CD14-positive monocyte (primary cell): Measurements from ENCODE around the gene HSP90AA1. TPM values are rescaled to one million over a fixed set of nuclear protein-coding genes. Genes with fewer than 3 reads are reported as not detected.

ENCODE experiments used
- DNase-seq, 3 donors: peaks; one replicate each; pipeline ENCODE4 v3.0.0-alpha.2; 2011 to 2022
- H2AFZ ChIP-seq: 2 replicates; pipeline ENCODE4 v1.6.0; 2012; ENCODE audit warnings: mild to moderate bottlenecking, low read depth, low read length, inconsistent platforms; ENCODE audit not compliant: insufficient read depth, poor library complexity, severe bottlenecking
- H3K27ac ChIP-seq, 2 donors: 1 replicate in 1 of 2; 2 replicates in 1 of 2; pipeline ENCODE4 v1.5.1; 2012 to 2013; ENCODE audit warnings: low read length in 2 of 2, control low read depth in 1 of 2, inconsistent platforms in 1 of 2, low read depth in 1 of 2, mild to moderate bottlenecking in 1 of 2
- H3K27me3 ChIP-seq, 2 donors: one replicate each; pipeline versions ENCODE4 v1.6.0 to v1.6.1; 2011 to 2013; ENCODE audit warnings: low read length in 2 of 2; ENCODE audit not compliant: control insufficient read depth in 2 of 2, insufficient read depth in 2 of 2
- H3K36me3 ChIP-seq, 2 donors: replicated peaks in 1 of 2; 1 replicate in 1 of 2; 2 replicates in 1 of 2; pipeline versions ENCODE4 v1.5.1 to v1.6.1; 2012 to 2013; ENCODE audit warnings: low read length in 2 of 2, control low read depth in 1 of 2, inconsistent platforms in 1 of 2, mild to moderate bottlenecking in 1 of 2; ENCODE audit not compliant: insufficient read depth in 2 of 2, control insufficient read depth in 1 of 2
- H3K4me1 ChIP-seq, 2 donors: 1 replicate in 1 of 2; 2 replicates in 1 of 2; pipeline versions ENCODE4 v1.5.1 to v1.6.1; 2012 to 2013; ENCODE audit warnings: low read length in 2 of 2, control low read depth in 1 of 2, inconsistent platforms in 1 of 2, mild to moderate bottlenecking in 1 of 2, moderate library complexity in 1 of 2; ENCODE audit not compliant: insufficient read depth in 2 of 2, control insufficient read depth in 1 of 2
- H3K4me2 ChIP-seq: replicated peaks from 2 replicates; pipeline ENCODE3; 2012; ENCODE audit warnings: low read length, moderate library complexity, mild to moderate bottlenecking; ENCODE audit not compliant: poor library complexity, severe bottlenecking; ENCODE audit errors: extremely low read depth
- H3K4me3 ChIP-seq, 3 experiments: fragments of 200-600 bp in 1 of 3; sonication (generic) in 1 of 3; replicated peaks in 1 of 3; 1 replicate in 2 of 3; 2 replicates in 1 of 3; pipeline ENCODE4 v1.5.1; 2011 to 2013; ENCODE audit warnings: low read length in 3 of 3, mild to moderate bottlenecking in 3 of 3, control low read depth in 2 of 3, low read depth in 2 of 3, inconsistent platforms in 1 of 3, moderate library complexity in 1 of 3
- H3K79me2 ChIP-seq: 2 replicates; pipeline ENCODE4 v1.6.0; 2012; ENCODE audit warnings: mild to moderate bottlenecking, control low read depth, inconsistent platforms, low read length, moderate library complexity; ENCODE audit not compliant: insufficient read depth
- H3K9ac ChIP-seq: 2 replicates; pipeline ENCODE4 v1.6.0; 2017; ENCODE audit warnings: low read length, mild to moderate bottlenecking; ENCODE audit not compliant: insufficient read depth, poor library complexity, severe bottlenecking
- H3K9me3 ChIP-seq, 2 donors: replicated peaks in 1 of 2; 1 replicate in 1 of 2; 2 replicates in 1 of 2; pipeline versions ENCODE4 v1.5.1 to v1.6.1; 2012 to 2013; ENCODE audit warnings: low read length in 2 of 2, control low read depth in 1 of 2; ENCODE audit not compliant: control insufficient read depth in 1 of 2, insufficient read depth in 1 of 2
- H4K20me1 ChIP-seq: 2 replicates; pipeline ENCODE4 v1.6.0; 2012; ENCODE audit warnings: mild to moderate bottlenecking, low read length, control low read depth, moderate library complexity; ENCODE audit not compliant: insufficient read depth
- H3K27ac Mint-ChIP-seq, 7 donors: one replicate each; pipeline ENCODE4 v1.8.0; 2020; ENCODE audit warnings: mild to moderate bottlenecking in 7 of 7, mixed read lengths in 7 of 7, moderate library complexity in 6 of 7, inconsistent platforms in 2 of 7
- H3K27me3 Mint-ChIP-seq, 3 donors: one replicate each; pipeline ENCODE4 v1.8.0; 2021 to 2022; ENCODE audit warnings: low read depth in 3 of 3, mild to moderate bottlenecking in 3 of 3, mixed read lengths in 3 of 3, moderate library complexity in 3 of 3, inconsistent platforms in 1 of 3
- H3K36me3 Mint-ChIP-seq, 2 donors: one replicate each; pipeline ENCODE4 v1.8.0; 2020; ENCODE audit warnings: mixed read lengths in 2 of 2, inconsistent platforms in 1 of 2, mild to moderate bottlenecking in 1 of 2
- H3K4me1 Mint-ChIP-seq: one replicate; pipeline ENCODE4 v1.8.0; 2020; ENCODE audit warnings: mild to moderate bottlenecking, mixed read lengths
- H3K4me3 Mint-ChIP-seq, 2 donors: one replicate each; pipeline ENCODE4 v1.8.0; 2020; ENCODE audit warnings: mild to moderate bottlenecking in 2 of 2, mixed read lengths in 2 of 2, moderate library complexity in 1 of 2
- H3K9me3 Mint-ChIP-seq, 7 donors: one replicate each; pipeline ENCODE4 v1.8.0; 2020 to 2022; ENCODE audit warnings: mixed read lengths in 7 of 7, mild to moderate bottlenecking in 6 of 7, moderate library complexity in 6 of 7, inconsistent platforms in 2 of 7
- WGBS: methylation state at CpG from one replicate; pipeline ENCODE4 v1.1.5; 2013; ENCODE audit warnings: missing lambda C conversion rate; ENCODE audit not compliant: insufficient coverage; 5-methylcytosine and 5-hydroxymethylcytosine counted together
- intact Hi-C, 2 donors: fragments of 100-400 bp; cut with micrococcal nuclease; formaldehyde crosslinking; loops; one replicate each; pipeline versions ENCODE4 v1.15.0 to v1.15.1; 2023
- polyA plus RNA-seq, 3 donors: library from polyadenylated mRNA; depleted of rRNA in 1 of 3; unstranded in 2 of 3; stranded (reverse) in 1 of 3; fragments of 300-500 nt in 2 of 3; fragments of >200 nt in 1 of 3; fragmentation: Illumina TruSeq in 2 of 3; gene quantifications; 1 replicate in 2 of 3; 2 replicates in 1 of 3; pipeline ENCODE4 v1.2.3, GENCODE V29; 2012 to 2021
- TF ChIP-seq, protein P1 (sequence below): fragments of 200-600 bp; IDR thresholded peaks from one replicate; pipeline ENCODE4 v1.8.0; 2022; ENCODE audit warnings: antibody characterized with exemption, mild to moderate bottlenecking

HSP90AA1 gene
- polyA plus RNA-seq, 3 donors, result 149 to 211 (median 180) TPM

- H3K9me3 ChIP-seq, result no peaks in the 10 kb centered on the region
- no peak overlapping the region for H2AFZ ChIP-seq
- peaks cover 5 to 23% of the 10 kb centered on the region in 2 donors for H3K36me3 Mint-ChIP-seq
- WGBS, result 77% methylated on average over 4 of the region's 10 CpGs
- H3K4me3 ChIP-seq, result no peak overlapping the region
- TF ChIP-seq, protein P1, sequence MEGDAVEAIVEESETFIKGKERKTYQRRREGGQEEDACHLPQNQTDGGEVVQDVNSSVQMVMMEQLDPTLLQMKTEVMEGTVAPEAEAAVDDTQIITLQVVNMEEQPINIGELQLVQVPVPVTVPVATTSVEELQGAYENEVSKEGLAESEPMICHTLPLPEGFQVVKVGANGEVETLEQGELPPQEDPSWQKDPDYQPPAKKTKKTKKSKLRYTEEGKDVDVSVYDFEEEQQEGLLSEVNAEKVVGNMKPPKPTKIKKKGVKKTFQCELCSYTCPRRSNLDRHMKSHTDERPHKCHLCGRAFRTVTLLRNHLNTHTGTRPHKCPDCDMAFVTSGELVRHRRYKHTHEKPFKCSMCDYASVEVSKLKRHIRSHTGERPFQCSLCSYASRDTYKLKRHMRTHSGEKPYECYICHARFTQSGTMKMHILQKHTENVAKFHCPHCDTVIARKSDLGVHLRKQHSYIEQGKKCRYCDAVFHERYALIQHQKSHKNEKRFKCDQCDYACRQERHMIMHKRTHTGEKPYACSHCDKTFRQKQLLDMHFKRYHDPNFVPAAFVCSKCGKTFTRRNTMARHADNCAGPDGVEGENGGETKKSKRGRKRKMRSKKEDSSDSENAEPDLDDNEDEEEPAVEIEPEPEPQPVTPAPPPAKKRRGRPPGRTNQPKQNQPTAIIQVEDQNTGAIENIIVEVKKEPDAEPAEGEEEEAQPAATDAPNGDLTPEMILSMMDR, result no peak
- peaks cover 2 to 10% of the 10 kb centered on the region in 2 donors for H3K36me3 ChIP-seq
- intact Hi-C loops, result no loop called here
- no peaks in the 10 kb centered on the region for H4K20me1 ChIP-seq
- no peak overlapping the region for H3K27ac ChIP-seq
- no peak overlapping the region for H3K9ac ChIP-seq
- H3K79me2 ChIP-seq, result no peaks in the 10 kb centered on the region
- no peak overlapping the region for H3K4me2 ChIP-seq
- H3K27ac Mint-ChIP-seq, result peak overlapping the region in 1 of 7 donors; percentile 71
- no peaks in the 10 kb centered on the region for H3K27me3 ChIP-seq
- no peak overlapping the region for H3K4me3 Mint-ChIP-seq
- no peaks in the 10 kb centered on the region for H3K9me3 Mint-ChIP-seq
- H3K4me1 ChIP-seq, result no peaks in the 10 kb centered on the region
- H3K4me1 Mint-ChIP-seq, result no peaks in the 10 kb centered on the region
- peaks cover 0 to 4% (median 3%) of the 10 kb centered on the region in 3 donors for H3K27me3 Mint-ChIP-seq
- DNase-seq, result no peak
These were observed 29.2 kb downstream of the HSP90AA1 start for GRCh38 chr14:102057480-102058114.

DNA sequence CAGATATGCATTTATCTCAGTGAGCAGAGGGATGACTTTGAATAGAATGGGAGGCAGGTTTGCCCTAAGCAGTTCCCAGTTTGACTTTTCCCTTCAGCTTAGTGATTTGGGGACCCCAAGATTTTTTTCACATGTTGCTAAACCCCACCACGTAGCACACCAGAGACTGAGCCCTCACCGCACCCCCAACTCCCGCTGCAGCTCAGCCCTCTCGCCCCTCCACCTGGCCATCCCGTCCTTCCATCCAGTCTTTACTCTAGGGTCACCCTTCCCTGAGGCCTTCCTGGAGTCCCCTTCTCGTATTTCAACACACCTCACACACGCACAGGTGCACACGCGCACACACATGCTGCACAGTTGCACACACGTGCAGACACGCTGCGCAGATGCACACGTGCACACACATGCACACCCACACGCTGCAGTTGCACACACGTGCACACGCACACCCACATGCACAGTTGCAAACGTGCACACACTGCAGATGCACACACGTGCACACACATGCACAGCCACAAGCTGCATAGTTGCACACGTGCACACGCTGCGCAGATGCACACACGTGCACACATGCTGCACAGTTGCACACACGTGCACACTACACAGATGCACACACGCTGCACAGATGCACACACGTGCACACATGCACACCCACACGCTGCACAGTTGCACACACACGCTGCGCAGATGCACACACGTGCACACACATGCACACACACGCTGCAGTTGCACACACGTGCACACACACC is 30.0 kb downstream of the HSP90AA1 start:
- H3K27ac Mint-ChIP-seq, result peak overlapping the region in 1 of 7 donors; percentile 51
- H3K27ac ChIP-seq, result no peak overlapping the region
- TF ChIP-seq, protein P1, result no peak
- H3K27me3 ChIP-seq, result no peaks in the 10 kb centered on the region
- DNase-seq, result no peak
- H4K20me1 ChIP-seq, result no peaks in the 10 kb centered on the region
- no peaks in the 10 kb centered on the region for H3K9me3 ChIP-seq
- peaks cover 0 to 5% (median 3%) of the 10 kb centered on the region in 3 donors for H3K27me3 Mint-ChIP-seq
- no peak overlapping the region for H3K4me2 ChIP-seq
- intact Hi-C loops, result no loop called here
- H3K4me3 Mint-ChIP-seq, result no peak overlapping the region
- H3K4me1 ChIP-seq, result no peaks in the 10 kb centered on the region
- no peak overlapping the region for H3K4me3 ChIP-seq
- no peak overlapping the region for H3K9ac ChIP-seq
- peaks cover 8 to 17% of the 10 kb centered on the region in 2 donors for H3K36me3 ChIP-seq
- no peak overlapping the region for H2AFZ ChIP-seq
- no peaks in the 10 kb centered on the region for H3K79me2 ChIP-seq
- WGBS, result 90% methylated on average over 31 of the region's 31 CpGs
- H3K36me3 Mint-ChIP-seq, result peaks cover 11 to 30% of the 10 kb centered on the region in 2 donors
- no peaks in the 10 kb centered on the region for H3K4me1 Mint-ChIP-seq
- H3K9me3 Mint-ChIP-seq, result no peaks in the 10 kb centered on the region
